GM13977 (cell line): Measurements from ENCODE around the gene IL21.
"Not testable (repeated sequence)": the region's sequence is repeated elsewhere in the genome, so short reads cannot be mapped to it uniquely, and the experiment has no call there.

Experiments
- DNase-seq: peaks from one replicate; pipeline ENCODE4 v3.0.0; 2012; ENCODE audit warnings: low spot score
- in situ Hi-C: fragments of 300-500 bp; cut with MboI; formaldehyde crosslinking; loops from one replicate; pipeline ENCODE4 v1.12.0; 2022; ENCODE audit warnings: low sequenced_read_pairs, low pct_unique_long_range_greater_than_20kb, mixed read lengths, inconsistent platforms; ENCODE audit not compliant: unreplicated experiment
- TF ChIP-seq, protein P1 (sequence below): IDR thresholded peaks from 2 replicates; pipeline ENCODE4 v1.5.1; 2012; ENCODE audit warnings: mild to moderate bottlenecking, control low read depth; ENCODE audit not compliant: insufficient read depth; ENCODE audit errors: extremely low read depth, missing control alignments

Gene IL21

DNA sequence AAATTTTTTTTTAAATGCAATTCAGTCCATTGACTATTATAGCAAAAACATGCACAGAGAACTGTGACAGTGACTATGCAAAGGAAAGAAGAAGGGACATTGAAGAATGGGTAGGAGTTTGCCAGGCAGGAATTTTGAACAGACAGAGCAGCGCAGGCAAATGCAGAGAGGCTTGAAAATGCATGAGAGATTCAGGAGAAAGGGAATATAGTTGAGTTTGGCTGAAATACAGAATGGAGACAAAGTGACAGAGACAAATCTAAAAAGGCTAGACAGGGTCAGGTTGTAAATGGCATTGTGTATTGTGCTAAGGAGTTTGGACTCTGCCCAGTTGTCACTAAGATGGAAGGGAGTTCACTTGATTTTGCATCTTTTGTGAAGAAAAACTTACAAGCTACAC, 42.4 kb upstream of the IL21 start:
- TF ChIP-seq, protein P1, sequence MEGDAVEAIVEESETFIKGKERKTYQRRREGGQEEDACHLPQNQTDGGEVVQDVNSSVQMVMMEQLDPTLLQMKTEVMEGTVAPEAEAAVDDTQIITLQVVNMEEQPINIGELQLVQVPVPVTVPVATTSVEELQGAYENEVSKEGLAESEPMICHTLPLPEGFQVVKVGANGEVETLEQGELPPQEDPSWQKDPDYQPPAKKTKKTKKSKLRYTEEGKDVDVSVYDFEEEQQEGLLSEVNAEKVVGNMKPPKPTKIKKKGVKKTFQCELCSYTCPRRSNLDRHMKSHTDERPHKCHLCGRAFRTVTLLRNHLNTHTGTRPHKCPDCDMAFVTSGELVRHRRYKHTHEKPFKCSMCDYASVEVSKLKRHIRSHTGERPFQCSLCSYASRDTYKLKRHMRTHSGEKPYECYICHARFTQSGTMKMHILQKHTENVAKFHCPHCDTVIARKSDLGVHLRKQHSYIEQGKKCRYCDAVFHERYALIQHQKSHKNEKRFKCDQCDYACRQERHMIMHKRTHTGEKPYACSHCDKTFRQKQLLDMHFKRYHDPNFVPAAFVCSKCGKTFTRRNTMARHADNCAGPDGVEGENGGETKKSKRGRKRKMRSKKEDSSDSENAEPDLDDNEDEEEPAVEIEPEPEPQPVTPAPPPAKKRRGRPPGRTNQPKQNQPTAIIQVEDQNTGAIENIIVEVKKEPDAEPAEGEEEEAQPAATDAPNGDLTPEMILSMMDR, result no peak
- in situ Hi-C loops, result no loop called here
- DNase-seq, result no peak

DNA sequence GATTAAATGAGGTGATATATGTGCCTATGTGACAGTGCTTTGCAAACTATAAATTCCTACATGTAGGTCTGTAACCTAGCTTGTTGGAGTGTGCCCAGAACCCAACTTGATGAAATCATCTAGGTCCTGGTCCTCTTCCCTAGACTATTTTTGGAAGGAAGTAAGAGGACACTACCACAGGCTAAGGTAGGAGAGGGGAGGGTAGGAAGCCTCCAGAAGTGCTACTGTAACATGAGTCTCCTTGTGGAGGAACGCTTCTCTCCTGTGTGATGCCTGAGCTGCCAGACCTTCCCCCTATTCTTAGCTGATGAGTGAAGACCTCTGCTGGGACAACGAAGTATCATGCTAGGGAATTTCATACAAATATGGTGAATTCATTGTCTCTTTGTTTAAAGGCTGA, 41.8 kb upstream of the IL21 start:
- DNase-seq, result no peak
- in situ Hi-C loops, result no loop called here
- TF ChIP-seq, protein P1, result no peak

DNA sequence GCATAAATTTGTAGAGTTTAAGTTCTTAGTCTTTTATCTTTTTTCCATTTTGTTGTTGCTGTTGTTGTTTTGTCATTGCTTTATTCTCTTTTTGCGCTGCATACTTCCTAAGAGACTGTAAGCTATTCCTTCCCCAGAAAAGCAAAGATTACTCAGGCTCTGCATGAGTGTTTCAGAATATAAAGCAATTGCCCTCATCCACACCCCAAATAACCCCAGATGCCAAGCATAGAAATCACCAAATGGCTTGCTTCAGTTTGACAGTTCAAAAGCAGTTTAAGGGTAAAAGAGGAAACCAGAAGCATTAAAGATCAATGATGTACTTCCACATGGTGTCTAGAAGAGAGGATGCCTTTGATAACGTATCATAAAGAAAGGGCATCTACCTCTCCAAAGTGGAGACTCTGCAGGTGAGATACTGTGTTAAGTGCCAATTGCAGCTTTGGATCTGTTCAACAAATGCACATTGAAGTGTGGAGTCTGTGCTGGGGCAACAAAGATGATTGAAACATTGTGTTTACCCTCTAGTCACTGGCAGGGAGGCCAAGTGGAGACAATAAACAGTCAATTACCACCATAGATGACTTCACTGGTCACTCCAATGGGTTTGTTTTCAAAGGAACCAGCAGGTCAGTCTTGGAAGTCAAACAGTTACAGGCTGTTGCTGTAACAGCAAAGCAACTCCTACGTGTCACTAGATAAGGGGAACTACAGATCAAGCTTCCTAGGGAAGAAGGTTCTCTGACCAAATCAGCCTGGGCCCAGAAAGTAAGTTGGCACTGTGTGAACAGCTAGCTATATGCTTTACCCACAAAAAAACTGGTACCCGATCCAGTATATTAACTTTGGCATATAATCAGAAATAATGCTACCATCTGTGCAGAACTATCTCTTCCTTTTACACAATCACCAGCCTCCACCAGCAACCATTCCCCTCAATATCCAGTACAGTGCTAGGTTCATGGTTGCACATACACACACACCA, 40.6 kb upstream of the IL21 start:
- no peak for DNase-seq
- TF ChIP-seq, protein P1, result no peak
- in situ Hi-C loops, result no loop called here

DNA sequence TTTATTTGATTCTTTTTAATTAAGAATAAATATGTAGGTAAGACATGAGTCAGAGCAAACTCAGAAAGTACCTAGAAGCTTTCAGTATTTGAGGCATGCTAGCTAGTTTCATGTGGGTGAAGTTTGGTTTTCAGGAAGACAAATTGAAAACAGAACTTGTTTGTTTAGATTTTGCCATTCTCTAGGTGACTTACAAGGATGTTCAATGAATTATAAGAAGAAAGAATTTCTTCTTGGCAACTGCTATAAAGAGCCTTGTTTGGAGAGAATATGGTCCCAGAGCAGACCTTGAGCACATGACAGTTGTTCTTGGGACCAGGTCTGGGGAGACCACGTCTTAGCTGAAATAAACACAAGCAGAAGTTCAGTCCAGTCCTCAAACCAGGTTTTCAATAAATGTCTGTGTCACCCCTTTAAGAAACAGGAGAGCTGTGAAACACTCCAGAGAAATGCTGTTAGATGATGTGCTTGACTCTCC, 38.0 kb upstream of the IL21 start:
- in situ Hi-C loops, result no loop called here
- peak; percentile 54 for DNase-seq
- TF ChIP-seq, protein P1, result no peak

DNA sequence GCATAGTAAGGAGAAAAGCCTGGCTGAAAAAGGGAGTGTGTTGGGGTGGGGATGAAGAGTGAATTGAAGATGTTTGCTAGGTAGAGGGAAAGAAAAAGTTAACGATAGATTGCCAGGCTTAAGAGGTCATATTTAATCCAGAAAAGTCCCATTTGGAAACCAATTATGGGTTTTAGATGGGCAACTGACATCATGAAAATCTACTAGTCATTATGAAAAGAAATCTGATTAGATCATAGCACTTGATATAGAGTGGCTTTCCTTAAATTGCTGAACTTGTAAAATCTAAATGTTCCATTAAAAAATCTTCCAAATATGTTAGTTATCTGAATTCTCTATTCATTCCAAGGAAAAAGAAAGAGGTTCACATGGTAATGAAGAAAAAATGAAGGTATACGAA, 37.5 kb upstream of the IL21 start:
- DNase-seq, result no peak
- TF ChIP-seq, protein P1, result no peak
- in situ Hi-C loops, result no loop called here

DNA sequence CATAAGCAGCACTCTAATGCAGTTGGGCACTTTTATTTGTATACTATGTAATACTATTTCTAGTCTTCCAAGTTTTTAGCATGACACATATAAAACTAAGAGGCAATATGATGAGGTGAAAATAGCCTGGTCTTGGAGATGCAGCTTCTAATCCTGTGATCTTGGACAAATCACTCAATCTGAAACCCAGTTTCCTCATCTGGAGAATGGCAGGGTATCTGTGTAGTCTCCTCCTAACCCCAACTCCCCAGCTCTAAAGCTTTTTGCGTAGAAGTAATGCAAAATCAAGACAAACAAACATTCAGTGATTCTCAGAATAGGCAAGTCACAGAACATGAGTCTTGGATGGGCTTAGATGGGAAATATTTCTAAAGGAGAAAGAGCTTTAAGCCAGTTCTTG, 36.7 kb upstream of the IL21 start:
- in situ Hi-C loops, result no loop called here
- DNase-seq, result no peak
- TF ChIP-seq, protein P1, result no peak

DNA sequence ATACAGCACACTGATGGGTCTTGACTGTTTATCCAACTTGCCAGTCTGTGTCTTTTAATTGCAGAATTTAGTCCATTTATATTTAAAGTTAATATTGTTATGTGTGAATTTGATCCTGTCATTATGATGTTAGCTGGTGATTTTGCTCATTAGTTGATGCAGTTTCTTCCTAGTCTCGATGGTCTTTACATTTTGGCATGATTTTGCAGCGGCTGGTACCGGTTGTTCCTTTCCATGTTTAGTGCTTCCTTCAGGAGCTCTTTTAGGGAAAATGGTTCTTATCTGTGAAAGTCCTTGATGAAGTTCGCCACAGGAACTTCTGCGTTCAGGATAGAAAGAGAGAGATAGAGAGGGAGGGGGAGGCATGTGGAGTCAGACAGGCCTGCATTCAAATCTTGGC, 35.7 kb upstream of the IL21 start:
- in situ Hi-C loops, result not testable (repeated sequence)

More for the DNA sequence above, 35.7 kb upstream of the IL21 start:
- not testable (repeated sequence) for DNase-seq
